ENCODE results near the gene MATR3.

Gene MATR3

GRCh38 chr5:139272471-139273321, 20.8 kb upstream of the MATR3 start:
- in situ Hi-C loops (cut with MboI; ENCODE audit: low sequenced_read_pairs), result no loop called here

- in situ Hi-C loops (cut with MboI; ENCODE audit: low sequenced_read_pairs), result no loop called here
Measured at GRCh38 chr5:139273322-139273571, 20.3 kb upstream of the MATR3 start.

- in situ Hi-C loops (cut with MboI; ENCODE audit: low sequenced_read_pairs), result no loop called here
Measured at GRCh38 chr5:139273572-139274289, 19.8 kb upstream of the MATR3 start.

- in situ Hi-C loops (cut with MboI; ENCODE audit: low sequenced_read_pairs), result no loop called here
Measured at GRCh38 chr5:139275536-139275935, 18.0 kb upstream of the MATR3 start.

- in situ Hi-C loops (cut with MboI; ENCODE audit: low sequenced_read_pairs), result no loop called here
Measured at GRCh38 chr5:139275956-139276355, 17.6 kb upstream of the MATR3 start.

GRCh38 chr5:139276426-139276825, 17.1 kb upstream of the MATR3 start:
- in situ Hi-C loops (cut with MboI; ENCODE audit: low sequenced_read_pairs), result no loop called here

GRCh38 chr5:139277171-139277570, 16.4 kb upstream of the MATR3 start:
- in situ Hi-C loops (cut with MboI; ENCODE audit: low sequenced_read_pairs), result no loop called here

- in situ Hi-C loops (cut with MboI; ENCODE audit: low sequenced_read_pairs), result no loop called here
Measured at GRCh38 chr5:139278540-139279274, 14.8 kb upstream of the MATR3 start.

- in situ Hi-C loops (cut with MboI; ENCODE audit: low sequenced_read_pairs), result no loop called here
Measured at GRCh38 chr5:139282197-139282557, 11.4 kb upstream of the MATR3 start.

- in situ Hi-C loops (cut with MboI; ENCODE audit: low sequenced_read_pairs), result no loop called here
Measured at GRCh38 chr5:139283252-139284166, 10.0 kb upstream of the MATR3 start.

GRCh38 chr5:139284295-139284694, 9.2 kb upstream of the MATR3 start:
- in situ Hi-C loops (cut with MboI; ENCODE audit: low sequenced_read_pairs), result no loop called here

- in situ Hi-C loops (cut with MboI; ENCODE audit: low sequenced_read_pairs), result no loop called here
Measured at GRCh38 chr5:139285651-139286392, 7.7 kb upstream of the MATR3 start.

GRCh38 chr5:139287890-139288635, 5.5 kb upstream of the MATR3 start:
- in situ Hi-C loops (cut with MboI; ENCODE audit: low sequenced_read_pairs), result no loop called here

GRCh38 chr5:139291051-139291450, 2.5 kb upstream of the MATR3 start:
- in situ Hi-C loops (cut with MboI; ENCODE audit: low sequenced_read_pairs), result no loop called here

GRCh38 chr5:139293202-139293506, 386 bp upstream of the MATR3 start:
- in situ Hi-C loops (cut with MboI; ENCODE audit: low sequenced_read_pairs), result no loop called here

GRCh38 chr5:139294374-139295165, 1.0 kb downstream of the MATR3 start:
- in situ Hi-C loops (cut with MboI; ENCODE audit: low sequenced_read_pairs), result no loop called here

GRCh38 chr5:139295346-139296057, 2.0 kb downstream of the MATR3 start:
- in situ Hi-C loops (cut with MboI; ENCODE audit: low sequenced_read_pairs), result no loop called here

GRCh38 chr5:139296198-139296597, 2.7 kb downstream of the MATR3 start:
- in situ Hi-C loops (cut with MboI; ENCODE audit: low sequenced_read_pairs), result no loop called here
